RWPE2 (cell line): Measurements from ENCODE around the gene PREPL.
"Not testable (repeated sequence)": the region's sequence is repeated elsewhere in the genome, so short reads cannot be mapped to it uniquely, and the experiment has no call there.

ENCODE experiments used
- ATAC-seq: fragments of 200-7000 bp; cut with Tn5 transposase; 3 replicates; pipeline ENCODE4 v1.9.1; 2021; ENCODE audit warnings: low read depth
- DNase-seq: peaks from one replicate; pipeline ENCODE4 v3.0.0-alpha.2; 2020; ENCODE audit warnings: low spot score
- H3K27ac ChIP-seq: fragments of 450-650 bp; 2 replicates; pipeline ENCODE4 v1.5.1; 2017; ENCODE audit warnings: mild to moderate bottlenecking; ENCODE audit not compliant: poor library complexity, severe bottlenecking
- H3K27me3 ChIP-seq: fragments of 250-450 bp; sonication (Bioruptor Pico); 2 replicates; pipeline ENCODE4 v1.5.1; 2021; ENCODE audit warnings: mild to moderate bottlenecking, moderate library complexity; ENCODE audit not compliant: insufficient read depth, poor library complexity, severe bottlenecking
- H3K36me3 ChIP-seq: fragments of 250-450 bp; sonication (Bioruptor Pico); 2 replicates; pipeline ENCODE4 v1.5.1; 2020; ENCODE audit warnings: low read depth, mild to moderate bottlenecking, moderate library complexity
- H3K4me1 ChIP-seq: fragments of 250-450 bp; sonication (Bioruptor Pico); 2 replicates; pipeline ENCODE4 v1.5.1; 2021; ENCODE audit warnings: mild to moderate bottlenecking, moderate library complexity; ENCODE audit not compliant: insufficient read depth, poor library complexity, severe bottlenecking
- H3K4me3 ChIP-seq: fragments of 250-450 bp; sonication (Bioruptor Pico); 2 replicates; pipeline ENCODE4 v1.5.1; 2021; ENCODE audit warnings: mild to moderate bottlenecking, moderate library complexity; ENCODE audit not compliant: severe bottlenecking
- H3K9me3 ChIP-seq: fragments of 250-450 bp; sonication (Bioruptor Pico); 2 replicates; pipeline ENCODE4 v1.5.1; 2021; ENCODE audit warnings: mild to moderate bottlenecking, moderate library complexity; ENCODE audit not compliant: severe bottlenecking
- CTCF ChIP-seq: fragments of 450-650 bp; IDR thresholded peaks from one replicate; pipeline ENCODE4 v1.5.1; 2017; ENCODE audit warnings: mild to moderate bottlenecking, moderate library complexity; ENCODE audit not compliant: poor library complexity, severe bottlenecking

Gene PREPL

GRCh38 chr2:44389895-44390294 is 28.6 kb upstream of the PREPL start:
- no peaks in the 10 kb centered on the region for H3K27me3 ChIP-seq
- no peak for ATAC-seq
- TF ChIP-seq CTCF: peak; percentile 56
- H3K36me3 ChIP-seq: peaks cover 7% of the 10 kb centered on the region; the same call in 1 of the 2 replicates
- H3K9me3 ChIP-seq: no peaks in the 10 kb centered on the region
- no peak overlapping the region for H3K4me3 ChIP-seq
- H3K4me1 ChIP-seq: no peaks in the 10 kb centered on the region
- DNase-seq: no peak
- no peak overlapping the region for H3K27ac ChIP-seq

- Histone ChIP-seq H3K27ac (no peak overlapping the region), H3K36me3 (peaks cover 7% of the 10 kb centered on the region; the same call in 1 of the 2 replicates), H3K27me3 (no peaks in the 10 kb centered on the region), H3K4me1 (no peaks in the 10 kb centered on the region), H3K9me3 (no peaks in the 10 kb centered on the region), H3K4me3 (no peak overlapping the region)
- no peak for ATAC-seq
- no peak for TF ChIP-seq CTCF
- no peak for DNase-seq
Observed at GRCh38 chr2:44388877-44389276, 27.6 kb upstream of the PREPL start.

GRCh38 chr2:44385226-44385625 is 23.9 kb upstream of the PREPL start:
- not testable (repeated sequence) for H3K9me3 ChIP-seq, H3K27ac ChIP-seq, ATAC-seq, H3K36me3 ChIP-seq, H3K4me3 ChIP-seq, H3K4me1 ChIP-seq, H3K27me3 ChIP-seq, DNase-seq

GRCh38 chr2:44377486-44377885 is 16.2 kb upstream of the PREPL start:
- Histone ChIP-seq H3K36me3 (peaks cover 8% of the 10 kb centered on the region; the same call in 1 of the 2 replicates), H3K27me3 (no peaks in the 10 kb centered on the region), H3K9me3 (no peaks in the 10 kb centered on the region), H3K4me1 (no peaks in the 10 kb centered on the region), H3K27ac (no peak overlapping the region), H3K4me3 (no peak overlapping the region)
- DNase-seq: no peak
- no peak for ATAC-seq
- no peak for TF ChIP-seq CTCF

- Histone ChIP-seq H3K4me1 (no peaks in the 10 kb centered on the region), H3K27me3 (no peaks in the 10 kb centered on the region), H3K36me3 (peaks cover 8% of the 10 kb centered on the region; the same call in 1 of the 2 replicates), H3K9me3 (no peaks in the 10 kb centered on the region), H3K4me3 (no peak overlapping the region), H3K27ac (no peak overlapping the region)
- no peak for TF ChIP-seq CTCF
- DNase-seq: no peak
- ATAC-seq: no peak
Observed at GRCh38 chr2:44372246-44372645, 11.0 kb upstream of the PREPL start.
